Measurements from ENCODE around the gene SCN4A. TPM values are rescaled to one million over a fixed set of nuclear protein-coding genes. Genes with fewer than 3 reads are reported as not detected.

Gene SCN4A
- total and polyA plus RNA-seq, 2 of the 13 experiments (the other 11 are each of a cell fraction or from before 2014, with no cell fraction given): 0.02 to 0.03 TPM

GRCh38 chr17:63998050-63998720, 25.5 kb upstream of the SCN4A start, which contains the start of gene PRR29 (continued):
- TF ChIP-seq, protein P1, sequence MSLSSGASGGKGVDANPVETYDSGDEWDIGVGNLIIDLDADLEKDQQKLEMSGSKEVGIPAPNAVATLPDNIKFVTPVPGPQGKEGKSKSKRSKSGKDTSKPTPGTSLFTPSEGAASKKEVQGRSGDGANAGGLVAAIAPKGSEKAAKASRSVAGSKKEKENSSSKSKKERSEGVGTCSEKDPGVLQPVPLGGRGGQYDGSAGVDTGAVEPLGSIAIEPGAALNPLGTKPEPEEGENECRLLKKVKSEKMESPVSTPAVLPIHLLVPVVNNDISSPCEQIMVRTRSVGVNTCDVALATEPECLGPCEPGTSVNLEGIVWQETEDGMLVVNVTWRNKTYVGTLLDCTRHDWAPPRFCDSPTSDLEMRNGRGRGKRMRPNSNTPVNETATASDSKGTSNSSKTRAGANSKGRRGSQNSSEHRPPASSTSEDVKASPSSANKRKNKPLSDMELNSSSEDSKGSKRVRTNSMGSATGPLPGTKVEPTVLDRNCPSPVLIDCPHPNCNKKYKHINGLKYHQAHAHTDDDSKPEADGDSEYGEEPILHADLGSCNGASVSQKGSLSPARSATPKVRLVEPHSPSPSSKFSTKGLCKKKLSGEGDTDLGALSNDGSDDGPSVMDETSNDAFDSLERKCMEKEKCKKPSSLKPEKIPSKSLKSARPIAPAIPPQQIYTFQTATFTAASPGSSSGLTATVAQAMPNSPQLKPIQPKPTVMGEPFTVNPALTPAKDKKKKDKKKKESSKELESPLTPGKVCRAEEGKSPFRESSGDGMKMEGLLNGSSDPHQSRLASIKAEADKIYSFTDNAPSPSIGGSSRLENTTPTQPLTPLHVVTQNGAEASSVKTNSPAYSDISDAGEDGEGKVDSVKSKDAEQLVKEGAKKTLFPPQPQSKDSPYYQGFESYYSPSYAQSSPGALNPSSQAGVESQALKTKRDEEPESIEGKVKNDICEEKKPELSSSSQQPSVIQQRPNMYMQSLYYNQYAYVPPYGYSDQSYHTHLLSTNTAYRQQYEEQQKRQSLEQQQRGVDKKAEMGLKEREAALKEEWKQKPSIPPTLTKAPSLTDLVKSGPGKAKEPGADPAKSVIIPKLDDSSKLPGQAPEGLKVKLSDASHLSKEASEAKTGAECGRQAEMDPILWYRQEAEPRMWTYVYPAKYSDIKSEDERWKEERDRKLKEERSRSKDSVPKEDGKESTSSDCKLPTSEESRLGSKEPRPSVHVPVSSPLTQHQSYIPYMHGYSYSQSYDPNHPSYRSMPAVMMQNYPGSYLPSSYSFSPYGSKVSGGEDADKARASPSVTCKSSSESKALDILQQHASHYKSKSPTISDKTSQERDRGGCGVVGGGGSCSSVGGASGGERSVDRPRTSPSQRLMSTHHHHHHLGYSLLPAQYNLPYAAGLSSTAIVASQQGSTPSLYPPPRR (CRISPR knock-in tag; IDR thresholded peaks at IDR 0.05; ENCODE audit: borderline replicate concordance): no peak
- TF ChIP-seq MLLT10 (CRISPR knock-in tag; IDR thresholded peaks at IDR 0.05) (no peak), ZBTB3 (CRISPR knock-in tag; IDR thresholded peaks at IDR 0.05; ENCODE audit: borderline replicate concordance, low read depth) (no peak), ZNF30 (CRISPR knock-in tag; IDR thresholded peaks at IDR 0.05) (no peak), ZNF780A (CRISPR knock-in tag; IDR thresholded peaks at IDR 0.05) (no peak), ZFP41 (CRISPR knock-in tag; IDR thresholded peaks at IDR 0.05; ENCODE audit: borderline replicate concordance) (no peak), HOXA7 (CRISPR knock-in tag; IDR thresholded peaks at IDR 0.05) (no peak), ZNF34 (CRISPR knock-in tag; IDR thresholded peaks at IDR 0.05; ENCODE audit: borderline replicate concordance) (no peak), FOXA1 (IDR thresholded peaks at IDR 0.05) (no peak), FOXA1 (CRISPR knock-in tag; IDR thresholded peaks at IDR 0.05) (no peak), CREM (IDR thresholded peaks at IDR 0.05) (no peak), CREM (CRISPR knock-in tag; IDR thresholded peaks at IDR 0.05) (no peak), MAF1 (CRISPR knock-in tag; IDR thresholded peaks at IDR 0.05; ENCODE audit: borderline replicate concordance) (no peak), ZBTB4 (CRISPR knock-in tag; IDR thresholded peaks at IDR 0.05; ENCODE audit: borderline replicate concordance) (0 out of 2 replicates have a peak, but pooled peaks have one; percentile 41), ZNF136 (CRISPR knock-in tag; IDR thresholded peaks at IDR 0.05; ENCODE audit: low read depth) (no peak), ZNF333 (CRISPR knock-in tag; IDR thresholded peaks at IDR 0.05; ENCODE audit: borderline replicate concordance) (0 out of 2 replicates have a peak, but pooled peaks have one; percentile 31)
- TF ChIP-seq, protein P2, sequence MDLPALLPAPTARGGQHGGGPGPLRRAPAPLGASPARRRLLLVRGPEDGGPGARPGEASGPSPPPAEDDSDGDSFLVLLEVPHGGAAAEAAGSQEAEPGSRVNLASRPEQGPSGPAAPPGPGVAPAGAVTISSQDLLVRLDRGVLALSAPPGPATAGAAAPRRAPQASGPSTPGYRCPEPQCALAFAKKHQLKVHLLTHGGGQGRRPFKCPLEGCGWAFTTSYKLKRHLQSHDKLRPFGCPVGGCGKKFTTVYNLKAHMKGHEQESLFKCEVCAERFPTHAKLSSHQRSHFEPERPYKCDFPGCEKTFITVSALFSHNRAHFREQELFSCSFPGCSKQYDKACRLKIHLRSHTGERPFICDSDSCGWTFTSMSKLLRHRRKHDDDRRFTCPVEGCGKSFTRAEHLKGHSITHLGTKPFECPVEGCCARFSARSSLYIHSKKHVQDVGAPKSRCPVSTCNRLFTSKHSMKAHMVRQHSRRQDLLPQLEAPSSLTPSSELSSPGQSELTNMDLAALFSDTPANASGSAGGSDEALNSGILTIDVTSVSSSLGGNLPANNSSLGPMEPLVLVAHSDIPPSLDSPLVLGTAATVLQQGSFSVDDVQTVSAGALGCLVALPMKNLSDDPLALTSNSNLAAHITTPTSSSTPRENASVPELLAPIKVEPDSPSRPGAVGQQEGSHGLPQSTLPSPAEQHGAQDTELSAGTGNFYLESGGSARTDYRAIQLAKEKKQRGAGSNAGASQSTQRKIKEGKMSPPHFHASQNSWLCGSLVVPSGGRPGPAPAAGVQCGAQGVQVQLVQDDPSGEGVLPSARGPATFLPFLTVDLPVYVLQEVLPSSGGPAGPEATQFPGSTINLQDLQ (CRISPR knock-in tag; IDR thresholded peaks at IDR 0.05): no peak
- TF ChIP-seq, protein P3, sequence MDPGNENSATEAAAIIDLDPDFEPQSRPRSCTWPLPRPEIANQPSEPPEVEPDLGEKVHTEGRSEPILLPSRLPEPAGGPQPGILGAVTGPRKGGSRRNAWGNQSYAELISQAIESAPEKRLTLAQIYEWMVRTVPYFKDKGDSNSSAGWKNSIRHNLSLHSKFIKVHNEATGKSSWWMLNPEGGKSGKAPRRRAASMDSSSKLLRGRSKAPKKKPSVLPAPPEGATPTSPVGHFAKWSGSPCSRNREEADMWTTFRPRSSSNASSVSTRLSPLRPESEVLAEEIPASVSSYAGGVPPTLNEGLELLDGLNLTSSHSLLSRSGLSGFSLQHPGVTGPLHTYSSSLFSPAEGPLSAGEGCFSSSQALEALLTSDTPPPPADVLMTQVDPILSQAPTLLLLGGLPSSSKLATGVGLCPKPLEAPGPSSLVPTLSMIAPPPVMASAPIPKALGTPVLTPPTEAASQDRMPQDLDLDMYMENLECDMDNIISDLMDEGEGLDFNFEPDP (CRISPR knock-in tag; conservative IDR thresholded peaks at IDR 0.05): no peak

All from HepG2 (cell line).